WTC11 (cell line): ENCODE results near the gene EPB41L4B. TPM values are rescaled to one million over a fixed set of nuclear protein-coding genes. Genes with fewer than 3 reads are reported as not detected.

Source experiments
- ATAC-seq: fragments of 200-7000 bp; cut with Tn5 transposase; 2 replicates; pipeline ENCODE4 v1.10.0; 2021; ENCODE audit warnings: mild to moderate bottlenecking, moderate library complexity
- CTCF ChIA-PET: fragments of 300-600 bp; sonication (Branson Sonifier 250); formaldehyde crosslinking; loops from one replicate; lab custom pipeline; 2021; ENCODE audit warnings: antibody characterized with exemption; lab: Charles Lee
- POLR2A ChIA-PET: fragments of 350-600 bp; sonication (Branson Sonifier 250); formaldehyde crosslinking; loops from one replicate; lab custom pipeline; 2021; ENCODE audit warnings: antibody characterized with exemption; lab: Charles Lee
- DNase-seq: peaks from one replicate; pipeline ENCODE4 v3.0.0; 2021; ENCODE audit warnings: low spot score
- H3K27ac Mint-ChIP-seq: 2 replicates; pipeline ENCODE4 v1.8.0; 2021; ENCODE audit warnings: mixed read lengths
- H3K27me3 Mint-ChIP-seq: 2 replicates; pipeline ENCODE4 v1.8.0; 2021; ENCODE audit warnings: low read depth, mild to moderate bottlenecking, moderate library complexity, mixed read lengths
- H3K36me3 Mint-ChIP-seq: 2 replicates; pipeline ENCODE4 v1.8.0; 2021; ENCODE audit warnings: mixed read lengths
- H3K4me1 Mint-ChIP-seq: 2 replicates; pipeline ENCODE4 v1.8.0; 2022; ENCODE audit warnings: mixed read lengths
- H3K4me3 Mint-ChIP-seq: 2 replicates; pipeline ENCODE4 v1.8.0; 2021; ENCODE audit warnings: mild to moderate bottlenecking, moderate library complexity, mixed read lengths
- H3K9me3 Mint-ChIP-seq: 2 replicates; pipeline ENCODE4 v1.8.0; 2021; ENCODE audit warnings: mixed read lengths
- AFF4 ChIP-seq: sonication (generic); formaldehyde crosslinking; IDR thresholded peaks from 2 replicates; pipeline ENCODE4 v1.8.1; 2023; ENCODE audit warnings: mild to moderate bottlenecking, missing genetic modification reagents, borderline replicate concordance
- CREB1 ChIP-seq: sonication (generic); formaldehyde crosslinking; IDR thresholded peaks from 2 replicates; pipeline ENCODE4 v1.8.0; 2023; ENCODE audit warnings: mild to moderate bottlenecking, missing genetic modification reagents
- E2F4 ChIP-seq: sonication (generic); formaldehyde crosslinking; IDR thresholded peaks from 2 replicates; pipeline ENCODE4 v1.8.1; 2022; ENCODE audit warnings: low read depth, mild to moderate bottlenecking, moderate library complexity, missing genetic modification reagents, borderline replicate concordance
- ETV6 ChIP-seq: sonication (generic); formaldehyde crosslinking; IDR thresholded peaks from 2 replicates; pipeline ENCODE4 v1.8.1; 2022; ENCODE audit warnings: mild to moderate bottlenecking, missing genetic modification reagents
- FOXP4 ChIP-seq: sonication (generic); formaldehyde crosslinking; IDR thresholded peaks from 2 replicates; pipeline ENCODE4 v1.8.0; 2022; ENCODE audit warnings: mild to moderate bottlenecking, missing genetic modification reagents
- GABPB1 ChIP-seq: sonication (generic); formaldehyde crosslinking; IDR thresholded peaks from 2 replicates; pipeline ENCODE4 v1.8.1; 2023; ENCODE audit warnings: mild to moderate bottlenecking, missing genetic modification reagents
- IRF2 ChIP-seq: sonication (generic); formaldehyde crosslinking; IDR thresholded peaks from 2 replicates; pipeline ENCODE4 v1.8.0; 2022; ENCODE audit warnings: low read depth, missing genetic modification reagents, borderline replicate concordance
- JUN ChIP-seq: sonication (generic); formaldehyde crosslinking; IDR thresholded peaks from 2 replicates; pipeline ENCODE4 v1.8.0; 2023; ENCODE audit warnings: mild to moderate bottlenecking, missing genetic modification reagents
- SMAD4 ChIP-seq: sonication (generic); formaldehyde crosslinking; IDR thresholded peaks from 2 replicates; pipeline ENCODE4 v1.8.0; 2022; ENCODE audit warnings: mild to moderate bottlenecking, missing genetic modification reagents
- TEAD4 ChIP-seq: sonication (generic); formaldehyde crosslinking; IDR thresholded peaks from 2 replicates; pipeline ENCODE4 v1.8.0; 2022; ENCODE audit warnings: mild to moderate bottlenecking, missing genetic modification reagents
- TP53 ChIP-seq: sonication (generic); formaldehyde crosslinking; IDR thresholded peaks from 2 replicates; pipeline ENCODE4 v1.8.1; 2023; ENCODE audit warnings: mild to moderate bottlenecking, missing genetic modification reagents
- ZNF138 ChIP-seq: sonication (generic); formaldehyde crosslinking; conservative IDR thresholded peaks from 2 replicates; pipeline ENCODE4 v1.8.1; 2022; ENCODE audit warnings: mild to moderate bottlenecking, moderate library complexity, missing genetic modification reagents
- ZNF219 ChIP-seq: sonication (generic); formaldehyde crosslinking; IDR thresholded peaks from 2 replicates; pipeline ENCODE4 v1.8.0; 2023; ENCODE audit warnings: missing genetic modification reagents, mild to moderate bottlenecking, borderline replicate concordance
- ZNF396 ChIP-seq: fragments of 250-450 bp; sonication (Bioruptor Pico); IDR thresholded peaks from 2 replicates; pipeline ENCODE4 v1.8.0; 2021; ENCODE audit warnings: mild to moderate bottlenecking, moderate library complexity, borderline replicate concordance
- total RNA-seq: library from RNA; stranded (reverse); gene quantifications from 3 replicates; pipeline ENCODE4 v1.2.3, GENCODE V29; 2021

The EPB41L4B gene
- total RNA-seq, 1 experiment from 2014 or later: 20.0 TPM

GRCh38 chr9:109161471-109161870 is 159.4 kb downstream of the EPB41L4B start (continued):
- no peak for TF ChIP-seq ZNF219 (CRISPR knock-in tag)

GRCh38 chr9:109159583-109159982 is 161.3 kb downstream of the EPB41L4B start:
- ATAC-seq (no peak), DNase-seq (no peak)
- H3K27me3 Mint-ChIP-seq: peaks cover 5% of the 10 kb centered on the region
- H3K4me1 Mint-ChIP-seq: no peaks in the 10 kb centered on the region
- TF ChIP-seq ETV6 (CRISPR knock-in tag): no peak
- no peak for TF ChIP-seq SMAD4 (CRISPR knock-in tag)
- TF ChIP-seq ZNF396: no peak
- H3K9me3 Mint-ChIP-seq: peaks cover 7% of the 10 kb centered on the region
- no peak overlapping the region for H3K4me3 Mint-ChIP-seq
- ChIA-PET POLR2A (no interaction called here), CTCF (no interaction called here)
- no peaks in the 10 kb centered on the region; the same call in 1 of the 2 replicates for H3K36me3 Mint-ChIP-seq
- H3K27ac Mint-ChIP-seq: no peak overlapping the region

- ATAC-seq (no peak), DNase-seq (no peak)
- CTCF ChIA-PET: no interaction called here
- Mint-ChIP-seq H3K36me3 (peaks cover 7% of the 10 kb centered on the region), H3K4me1 (no peaks in the 10 kb centered on the region), H3K4me3 (no peak overlapping the region), H3K27me3 (peaks cover 5% of the 10 kb centered on the region; the same call in 1 of the 2 replicates), H3K9me3 (peaks cover 16% of the 10 kb centered on the region), H3K27ac (no peak overlapping the region)
- no peak for TF ChIP-seq TEAD4 (CRISPR knock-in tag)
- no peak for TF ChIP-seq FOXP4 (CRISPR knock-in tag)
- no peak for TF ChIP-seq TP53 (CRISPR knock-in tag)
- no peak for TF ChIP-seq CREB1
- no peak for TF ChIP-seq IRF2 (CRISPR knock-in tag)
- TF ChIP-seq GABPB1 (CRISPR knock-in tag): no peak
- no peak for TF ChIP-seq JUN (CRISPR knock-in tag)
- TF ChIP-seq AFF4 (CRISPR knock-in tag): no peak
- POLR2A ChIA-PET: no interaction called here
Observed at GRCh38 chr9:109158651-109159050, 162.2 kb downstream of the EPB41L4B start.

GRCh38 chr9:109156708-109157107 is 164.2 kb downstream of the EPB41L4B start:
- peaks cover 20% of the 10 kb centered on the region for H3K36me3 Mint-ChIP-seq
- H3K27me3 Mint-ChIP-seq: peaks cover 7% of the 10 kb centered on the region; the same call in 1 of the 2 replicates
- ATAC-seq (no peak), DNase-seq (no peak)
- TF ChIP-seq ZNF138 (CRISPR knock-in tag): no peak
- TF ChIP-seq E2F4 (CRISPR knock-in tag): no peak
- no peak overlapping the region for H3K27ac Mint-ChIP-seq
- no peak overlapping the region for H3K4me3 Mint-ChIP-seq
- peaks cover 28% of the 10 kb centered on the region for H3K9me3 Mint-ChIP-seq
- ChIA-PET POLR2A (interaction anchor here (0.6 kb wide), 1 partner anchor 53 kb away, joined by 3 read pairs; no protein-coding TSS in a partner anchor), CTCF (no interaction called here)
- no peaks in the 10 kb centered on the region for H3K4me1 Mint-ChIP-seq
